Measurements from ENCODE around the gene SLC6A8.
"Not testable (repeated sequence)": the region's sequence is repeated elsewhere in the genome, so short reads cannot be mapped to it uniquely, and the experiment has no call there.

The SLC6A8 gene

GRCh38 chrX:153733651-153734240 is 46.0 kb downstream of the SLC6A8 start:
- no peak for DNase-seq

GRCh38 chrX:153734871-153735270 is 47.1 kb downstream of the SLC6A8 start:
- no peak for DNase-seq

- no peak for DNase-seq
These were observed 47.5 kb downstream of the SLC6A8 start for GRCh38 chrX:153735274-153735673.

GRCh38 chrX:153736071-153736820 is 48.5 kb downstream of the SLC6A8 start:
- no peak for DNase-seq

GRCh38 chrX:153736871-153737441 is 49.2 kb downstream of the SLC6A8 start:
- DNase-seq, result no peak

GRCh38 chrX:153738056-153738605 is 50.4 kb downstream of the SLC6A8 start:
- no peak for DNase-seq

- no peak for DNase-seq
These were observed 52.2 kb downstream of the SLC6A8 start for GRCh38 chrX:153739754-153740486.

GRCh38 chrX:153740631-153741222 is 53.0 kb downstream of the SLC6A8 start:
- no peak for DNase-seq

- no peak for DNase-seq
These were observed 53.7 kb downstream of the SLC6A8 start for GRCh38 chrX:153741446-153741845.

GRCh38 chrX:153742111-153742510 is 54.4 kb downstream of the SLC6A8 start:
- not testable (repeated sequence) for DNase-seq

- DNase-seq, result not testable (repeated sequence)
These were observed 55.2 kb downstream of the SLC6A8 start for GRCh38 chrX:153742796-153743467.

GRCh38 chrX:153743468-153744209 is 55.9 kb downstream of the SLC6A8 start:
- DNase-seq, result not testable (repeated sequence)

- DNase-seq, result no peak
These were observed 56.7 kb downstream of the SLC6A8 start for GRCh38 chrX:153744210-153745066.

- not testable (repeated sequence) for DNase-seq
These were observed 57.3 kb downstream of the SLC6A8 start for GRCh38 chrX:153745067-153745433.

Data from activated CD4-positive, alpha-beta T cell treated with anti-CD3 and anti-CD28 coated beads for 1 hour (primary cell).